Spleen (tissue), 7 donors: Measurements from ENCODE around the gene KCNB1.

ENCODE experiments used
- POLR2A ChIP-seq, 3 donors: fragments of 450-650 bp; IDR thresholded peaks; one replicate each; pipeline ENCODE4 v1.5.1; 2017; ENCODE audit warnings: antibody characterized with exemption in 3 of 3, mild to moderate bottlenecking in 1 of 3
- TF ChIP-seq, protein P1 (sequence below), 11 experiments: fragments of 200-600 bp in 7 of 11; fragments of 450-650 bp in 4 of 11; sonication (generic) in 4 of 11; IDR thresholded peaks in 8 of 11; conservative IDR thresholded peaks in 3 of 11; 1 replicate in 7 of 11; 2 replicates in 4 of 11; pipeline versions ENCODE4 v1.4.0 to v1.8.0; 2016 to 2021; ENCODE audit warnings: antibody characterized with exemption in 11 of 11, inconsistent platforms in 4 of 11, mild to moderate bottlenecking in 1 of 11
- donor health status: DM: no; HTN: no; CAD: no; lungs with moderate emphysema.
- donor health status: DM: no; HTN: no; CAD: no.
- donor health status: DM: no; HTN: no; CAD: no.

DNA sequence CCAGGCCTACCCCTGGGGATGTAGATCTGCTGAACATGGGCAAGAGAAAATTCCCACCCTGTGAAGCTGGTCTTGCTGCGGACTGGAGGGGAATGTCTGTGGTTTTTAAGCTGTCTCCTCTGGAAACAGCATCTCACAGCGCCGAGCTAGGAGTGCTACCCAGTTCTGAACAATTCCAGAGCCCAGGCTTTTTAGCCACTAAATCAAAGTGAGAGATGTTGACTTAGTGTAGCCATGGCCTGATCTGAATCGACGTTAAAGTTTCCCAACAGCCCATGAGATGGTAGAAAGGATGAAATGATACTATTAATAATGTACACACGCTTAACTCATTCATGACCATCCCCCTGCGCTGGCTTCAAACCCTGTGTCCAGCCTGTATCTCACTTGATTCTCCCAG is 63.7 kb downstream of the KCNB1 start:
- TF ChIP-seq POLR2A (IDR thresholded peaks at IDR 0.05): no peak
- TF ChIP-seq, protein P1, sequence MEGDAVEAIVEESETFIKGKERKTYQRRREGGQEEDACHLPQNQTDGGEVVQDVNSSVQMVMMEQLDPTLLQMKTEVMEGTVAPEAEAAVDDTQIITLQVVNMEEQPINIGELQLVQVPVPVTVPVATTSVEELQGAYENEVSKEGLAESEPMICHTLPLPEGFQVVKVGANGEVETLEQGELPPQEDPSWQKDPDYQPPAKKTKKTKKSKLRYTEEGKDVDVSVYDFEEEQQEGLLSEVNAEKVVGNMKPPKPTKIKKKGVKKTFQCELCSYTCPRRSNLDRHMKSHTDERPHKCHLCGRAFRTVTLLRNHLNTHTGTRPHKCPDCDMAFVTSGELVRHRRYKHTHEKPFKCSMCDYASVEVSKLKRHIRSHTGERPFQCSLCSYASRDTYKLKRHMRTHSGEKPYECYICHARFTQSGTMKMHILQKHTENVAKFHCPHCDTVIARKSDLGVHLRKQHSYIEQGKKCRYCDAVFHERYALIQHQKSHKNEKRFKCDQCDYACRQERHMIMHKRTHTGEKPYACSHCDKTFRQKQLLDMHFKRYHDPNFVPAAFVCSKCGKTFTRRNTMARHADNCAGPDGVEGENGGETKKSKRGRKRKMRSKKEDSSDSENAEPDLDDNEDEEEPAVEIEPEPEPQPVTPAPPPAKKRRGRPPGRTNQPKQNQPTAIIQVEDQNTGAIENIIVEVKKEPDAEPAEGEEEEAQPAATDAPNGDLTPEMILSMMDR (IDR thresholded peaks at IDR 0.05 in 8 of 11, conservative IDR thresholded peaks at IDR 0.05 in 3 of 11): no peak
